ENCODE measurements around the gene KRT3. TPM values are rescaled to one million over a fixed set of nuclear protein-coding genes. Genes with fewer than 3 reads are reported as not detected.

KRT3 gene
- total RNA-seq, 1 experiment from 2014 or later, result not detected

DNA sequence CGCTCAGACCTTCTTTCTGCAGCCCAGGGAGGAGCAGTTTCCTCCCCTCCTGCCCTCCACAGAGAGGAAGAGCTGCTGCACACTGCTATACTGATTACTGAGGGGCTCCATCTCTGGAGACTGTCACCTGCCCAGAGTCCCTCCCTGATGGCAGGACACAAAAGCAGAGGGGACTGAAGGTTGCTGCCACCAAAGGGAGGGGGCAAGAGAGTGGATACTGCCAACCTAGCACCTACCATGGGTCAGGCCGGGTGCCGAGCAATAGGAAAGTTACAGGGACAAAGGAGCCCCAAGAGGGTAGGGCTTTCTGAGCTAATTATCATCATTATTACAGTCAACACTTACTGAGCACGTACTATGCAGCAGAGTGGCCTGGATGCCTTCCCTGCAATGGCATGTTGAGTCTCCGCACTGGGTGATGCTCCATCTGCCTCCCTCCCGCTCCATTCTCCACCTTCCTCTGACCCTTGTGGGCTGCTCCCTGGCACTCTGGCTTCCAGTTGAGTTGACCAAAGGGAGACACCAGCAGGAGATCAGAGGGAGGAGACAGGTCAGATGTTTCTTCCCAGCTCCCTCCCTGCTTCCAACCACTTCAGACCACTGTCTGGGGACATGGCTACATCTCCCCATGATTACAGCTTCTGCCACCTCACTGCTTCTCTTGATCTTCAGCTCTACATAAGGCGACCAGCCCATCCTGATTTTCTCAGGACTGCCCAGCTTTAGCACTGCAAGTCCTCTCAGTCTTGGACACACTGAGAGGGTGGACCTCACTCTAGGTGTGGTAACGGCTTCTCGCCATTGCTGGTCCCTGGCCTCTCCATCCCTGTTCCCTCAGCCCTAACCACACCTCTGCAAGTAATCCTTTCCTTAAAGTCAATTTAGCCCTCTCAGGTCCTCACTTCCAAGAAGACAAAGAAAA lies 40.8 kb upstream of the KRT3 start (continued):
- TF ChIP-seq ZBTB33 (IDR thresholded peaks at IDR 0.05; ENCODE audit: extremely low read depth, insufficient replicate concordance, low read length) (no peak), ZFX (IDR thresholded peaks at IDR 0.05) (no peak), SRF (IDR thresholded peaks at IDR 0.05; ENCODE audit: low read depth) (no peak), MAX (IDR thresholded peaks at IDR 0.05) (no peak), ELF1 (IDR thresholded peaks at IDR 0.05; ENCODE audit: borderline replicate concordance, low read depth) (no peak)

GRCh38 chr12:52836042-52836466 lies 40.1 kb upstream of the KRT3 start:
- ChIA-PET RAD21 (ENCODE audit: low non-redundant PET in 1 of 2, low total read pairs in 2 of 2, uncharacterized antibody in 2 of 2, unreplicated experiment in 2 of 2) (no interaction called here), POLR2A (no interaction called here), CTCF (no interaction called here)
- ATAC-seq (no peak), DNase-seq (ENCODE audit: low read depth, low spot score) (no peak)
- BruUV-seq (replicated peaks), result no TSS peak
- Histone ChIP-seq H3K9me2 (ENCODE audit: insufficient read depth) (no peaks in the 10 kb centered on the region), H4K20me1 (ENCODE audit: insufficient read depth) (no peaks in the 10 kb centered on the region), H3K27me3 (ENCODE audit: insufficient read depth, low read length) (0 out of 2 replicates have a peak, but pooled peaks cover 5% of the 10 kb centered on the region), H3K9ac (ENCODE audit: low read length) (no peak overlapping the region), H2AFZ (ENCODE audit: low read depth, low read length, poor library complexity, severe bottlenecking) (no peak overlapping the region), H3K4me2 (ENCODE audit: low read length) (no peak overlapping the region), H3K4me1 (ENCODE audit: control insufficient read depth in 1 of 2, insufficient read depth in 2 of 2, low read length in 2 of 2) (peaks cover 0 to 18% of the 10 kb centered on the region in 2 experiments; a peak in 2 of 4 replicates), H3K36me3 (ENCODE audit: control insufficient read depth in 1 of 2, insufficient read depth in 2 of 2, low read length in 2 of 2) (no peaks in the 10 kb centered on the region), H3K79me2 (ENCODE audit: insufficient read depth, low read length) (no peaks in the 10 kb centered on the region), H3K27ac (ENCODE audit: low read depth, low read length) (no peak overlapping the region), H3K4me3 (replicated peaks in 1 of 2; ENCODE audit: low read depth in 1 of 2, low read length in 2 of 2) (no peak overlapping the region), H3K9me3 (ENCODE audit: control insufficient read depth in 1 of 2, insufficient read depth in 1 of 2, low read depth in 1 of 2, low read length in 2 of 2) (no peaks in the 10 kb centered on the region)
- TF ChIP-seq ATF3 (IDR thresholded peaks at IDR 0.05), result no peak
- TF ChIP-seq ZBTB33 (IDR thresholded peaks at IDR 0.05; ENCODE audit: extremely low read depth, insufficient replicate concordance, low read length), result no peak
- intact Hi-C loops (cut with micrococcal nuclease), result no loop called here

Measured in HCT116 (cell line).